HG03066 (cell line): ENCODE data around the gene TMEM200C.

Experiments
- ATAC-seq: cut with Tn5 transposase; IDR thresholded peaks from one replicate; pipeline ENCODE4 v1.9.1; 2021; ENCODE audit warnings: low read depth; ENCODE audit not compliant: unreplicated experiment

The TMEM200C gene

DNA sequence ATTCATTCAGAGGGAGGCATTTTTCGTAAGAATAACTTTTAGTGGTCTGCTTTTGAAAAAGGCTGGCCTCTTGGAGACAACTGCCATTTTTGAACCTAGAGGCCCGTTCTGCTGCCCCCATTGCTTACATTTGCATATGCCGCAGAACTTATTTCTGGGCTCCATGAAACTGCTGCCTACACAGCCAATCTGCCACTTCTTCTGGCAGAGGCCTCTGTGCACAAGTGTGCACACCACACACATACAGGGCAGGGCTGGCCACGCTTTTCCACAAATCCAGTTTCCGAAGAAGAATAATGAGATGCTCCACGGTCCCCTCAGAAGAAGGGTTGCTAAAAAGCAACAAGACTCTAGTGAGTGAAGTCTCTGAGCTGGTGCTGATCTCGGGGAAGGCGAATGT lies 56.2 kb downstream of the TMEM200C start:
- no peak for ATAC-seq
